HEK293T (cell line): Measurements from ENCODE around the gene DROSHA.

Source experiments
- CTCF ChIA-PET: fragments of 350-600 bp; formaldehyde crosslinking; extraction: SDS; loops from one replicate; lab custom pipeline; 2021; ENCODE audit warnings: antibody characterized with exemption, inconsistent platforms; lab: Yijun Ruan, JAX
- POLR2A ChIA-PET: fragments of 350-600 bp; formaldehyde crosslinking; extraction: SDS; loops from one replicate; lab custom pipeline; 2020; ENCODE audit warnings: antibody characterized with exemption, inconsistent platforms; lab: Yijun Ruan, JAX
- DNase-seq: peaks from one replicate; pipeline ENCODE4 v3.0.0; 2012; ENCODE audit warnings: mixed read lengths; ENCODE audit errors: extremely low spot score
- ARNT ChIP-seq: fragments of 450-650 bp; IDR thresholded peaks from 2 replicates; pipeline ENCODE4 v1.6.1; 2017; ENCODE audit warnings: mild to moderate bottlenecking
- BHLHE40 ChIP-seq: fragments of 450-650 bp; IDR thresholded peaks from 2 replicates; pipeline ENCODE4 v1.6.1; 2016; ENCODE audit warnings: mild to moderate bottlenecking, moderate library complexity, borderline replicate concordance
- CTBP1 ChIP-seq: fragments of 450-650 bp; IDR thresholded peaks from 2 replicates; pipeline ENCODE4 v1.6.1; 2016; ENCODE audit warnings: borderline replicate concordance
- ELF4 ChIP-seq: fragments of 450-650 bp; IDR thresholded peaks from 2 replicates; pipeline ENCODE4 v1.6.1; 2017; ENCODE audit warnings: antibody characterized with exemption
- FOXA1 ChIP-seq: fragments of 450-650 bp; IDR thresholded peaks from 2 replicates; pipeline ENCODE4 v1.6.1; 2016; ENCODE audit warnings: mild to moderate bottlenecking
- FOXK2 ChIP-seq: fragments of 450-650 bp; IDR thresholded peaks from 2 replicates; pipeline ENCODE4 v1.6.1; 2016; ENCODE audit warnings: mild to moderate bottlenecking
- FOXM1 ChIP-seq: fragments of 450-650 bp; IDR thresholded peaks from 2 replicates; pipeline ENCODE4 v1.6.1; 2017; ENCODE audit warnings: mild to moderate bottlenecking, borderline replicate concordance
- HDGF ChIP-seq: fragments of 450-650 bp; IDR thresholded peaks from 2 replicates; pipeline ENCODE4 v1.6.1; 2017; ENCODE audit warnings: antibody characterized with exemption, borderline replicate concordance
- L3MBTL2 ChIP-seq: fragments of 450-650 bp; conservative IDR thresholded peaks from 2 replicates; pipeline ENCODE4 v1.6.1; 2016; ENCODE audit warnings: mild to moderate bottlenecking
- LEF1 ChIP-seq: fragments of 450-650 bp; IDR thresholded peaks from 2 replicates; pipeline ENCODE4 v1.6.1; 2017; ENCODE audit warnings: mild to moderate bottlenecking, borderline replicate concordance
- NFRKB ChIP-seq: fragments of 450-650 bp; IDR thresholded peaks from 2 replicates; pipeline ENCODE4 v1.6.1; 2016; ENCODE audit warnings: mild to moderate bottlenecking, moderate library complexity
- PKNOX1 ChIP-seq: fragments of 450-650 bp; IDR thresholded peaks from 2 replicates; pipeline ENCODE4 v1.6.1; 2016
- SP1 ChIP-seq: fragments of 450-650 bp; IDR thresholded peaks from 2 replicates; pipeline ENCODE4 v1.6.1; 2017
- SUZ12 ChIP-seq: fragments of 450-650 bp; IDR thresholded peaks from 2 replicates; pipeline ENCODE4 v1.6.1; 2016; ENCODE audit warnings: mild to moderate bottlenecking
- TARDBP ChIP-seq: fragments of 450-650 bp; IDR thresholded peaks from 2 replicates; pipeline ENCODE4 v1.6.1; 2016
- ZNF384 ChIP-seq: fragments of 450-650 bp; IDR thresholded peaks from 2 replicates; pipeline ENCODE4 v1.6.1; 2016

The DROSHA gene

GRCh38 chr5:31434898-31435297, 97.0 kb downstream of the DROSHA start:
- ChIA-PET POLR2A (no interaction called here), CTCF (no interaction called here)
- no peak for DNase-seq
- TF ChIP-seq NFRKB: no peak
- TF ChIP-seq SUZ12: no peak
- no peak for TF ChIP-seq ZNF384
- TF ChIP-seq FOXK2: no peak
- TF ChIP-seq BHLHE40: no peak
- TF ChIP-seq TARDBP: no peak
- TF ChIP-seq CTBP1: no peak
- no peak for TF ChIP-seq HDGF
- TF ChIP-seq FOXM1: no peak
- no peak for TF ChIP-seq LEF1
- TF ChIP-seq PKNOX1: no peak
- no peak for TF ChIP-seq SP1
- TF ChIP-seq ARNT: no peak
- TF ChIP-seq FOXA1: no peak
- no peak for TF ChIP-seq L3MBTL2
- no peak for TF ChIP-seq ELF4

- CTCF ChIA-PET: no interaction called here
Measured at GRCh38 chr5:31433229-31433628, 98.7 kb downstream of the DROSHA start.

GRCh38 chr5:31427724-31428309, 104.1 kb downstream of the DROSHA start:
- ChIA-PET POLR2A (no interaction called here), CTCF (no interaction called here)
- TF ChIP-seq HDGF (no peak), NFRKB (no peak), PKNOX1 (no peak), FOXK2 (no peak), FOXM1 (no peak), ELF4 (no peak), TARDBP (no peak), CTBP1 (no peak), SUZ12 (no peak), BHLHE40 (no peak), ZNF384 (no peak), SP1 (no peak), L3MBTL2 (no peak), ARNT (no peak), LEF1 (no peak), FOXA1 (no peak)
- DNase-seq: no peak

More at GRCh38 chr5:31433229-31433628, 98.7 kb downstream of the DROSHA start:
- no peak for DNase-seq
- POLR2A ChIA-PET: no interaction called here
- TF ChIP-seq SP1 (no peak), FOXK2 (no peak), CTBP1 (no peak), HDGF (no peak), PKNOX1 (no peak), L3MBTL2 (no peak), BHLHE40 (no peak), FOXM1 (no peak), ZNF384 (no peak), FOXA1 (no peak)

- DNase-seq: no peak
- no peak for TF ChIP-seq FOXA1
- TF ChIP-seq HDGF: no peak
- no peak for TF ChIP-seq CTBP1
- TF ChIP-seq LEF1: no peak
- TF ChIP-seq NFRKB: no peak
- TF ChIP-seq PKNOX1: no peak
- no peak for TF ChIP-seq ZNF384
- ChIA-PET CTCF (no interaction called here), POLR2A (no interaction called here)
Measured at GRCh38 chr5:31427013-31427723, 104.7 kb downstream of the DROSHA start.

- TF ChIP-seq TARDBP (no peak), CTBP1 (no peak), ZNF384 (no peak), PKNOX1 (no peak), FOXA1 (no peak), L3MBTL2 (no peak), SP1 (no peak), ELF4 (no peak), FOXM1 (no peak), FOXK2 (no peak), LEF1 (no peak), ARNT (no peak), NFRKB (no peak), BHLHE40 (no peak), SUZ12 (no peak), HDGF (no peak)
- ChIA-PET POLR2A (no interaction called here), CTCF (no interaction called here)
- DNase-seq: no peak
Measured at GRCh38 chr5:31421806-31422586, 109.9 kb downstream of the DROSHA start.
